Activated B cell treated with CpG ODN at 0.5 μM for 24 hours (primary cell): ENCODE results near the gene LRP5. TPM values are rescaled to one million over a fixed set of nuclear protein-coding genes. Genes with fewer than 3 reads are reported as not detected.

Source experiments
- ATAC-seq: fragments of 200-7000 bp; cut with Tn5 transposase; one replicate; pipeline ENCODE4 v1.10.0; 2021; ENCODE audit warnings: low read depth, mild to moderate bottlenecking, moderate library complexity
- CTCF ChIA-PET: fragments of 350-600 bp; sonication (Branson Sonifier 250); formaldehyde crosslinking; loops from one replicate; lab custom pipeline; 2021; ENCODE audit warnings: antibody characterized with exemption; lab: Charles Lee
- POLR2A ChIA-PET: fragments of 350-600 bp; sonication (Branson Sonifier 250); formaldehyde crosslinking; loops from one replicate; lab custom pipeline; 2021; ENCODE audit warnings: antibody characterized with exemption; lab: Charles Lee
- DNase-seq: peaks from one replicate; pipeline ENCODE4 v3.0.0; 2022
- H3K27ac Mint-ChIP-seq: one replicate; pipeline ENCODE4 v1.8.0; 2020; ENCODE audit warnings: mixed read lengths
- H3K27me3 Mint-ChIP-seq: one replicate; pipeline ENCODE4 v1.8.0; 2021; ENCODE audit warnings: mixed read lengths
- H3K36me3 Mint-ChIP-seq: one replicate; pipeline ENCODE4 v1.8.0; 2021; ENCODE audit warnings: low read depth, mixed read lengths
- H3K4me1 Mint-ChIP-seq: one replicate; pipeline ENCODE4 v1.8.0; 2021; ENCODE audit warnings: mixed read lengths
- H3K4me3 Mint-ChIP-seq: one replicate; pipeline ENCODE4 v1.8.0; 2020; ENCODE audit warnings: mild to moderate bottlenecking, mixed read lengths
- H3K9me3 Mint-ChIP-seq: one replicate; pipeline ENCODE4 v1.8.0; 2020; ENCODE audit warnings: mixed read lengths
- intact Hi-C: fragments of 100-400 bp; cut with micrococcal nuclease; formaldehyde crosslinking; loops from one replicate; pipeline ENCODE4 v1.15.1; 2024
- total RNA-seq: library from RNA; stranded (reverse); gene quantifications from 2 replicates; pipeline ENCODE4 v1.2.3, GENCODE V29; 2022
- TF ChIP-seq, protein P1 (sequence below): fragments of 200-600 bp; IDR thresholded peaks from one replicate; pipeline ENCODE4 v1.8.0; 2022; ENCODE audit warnings: antibody characterized with exemption, mild to moderate bottlenecking

LRP5 gene
- total RNA-seq, 1 donor from 2014 or later: 8.7 TPM

DNA sequence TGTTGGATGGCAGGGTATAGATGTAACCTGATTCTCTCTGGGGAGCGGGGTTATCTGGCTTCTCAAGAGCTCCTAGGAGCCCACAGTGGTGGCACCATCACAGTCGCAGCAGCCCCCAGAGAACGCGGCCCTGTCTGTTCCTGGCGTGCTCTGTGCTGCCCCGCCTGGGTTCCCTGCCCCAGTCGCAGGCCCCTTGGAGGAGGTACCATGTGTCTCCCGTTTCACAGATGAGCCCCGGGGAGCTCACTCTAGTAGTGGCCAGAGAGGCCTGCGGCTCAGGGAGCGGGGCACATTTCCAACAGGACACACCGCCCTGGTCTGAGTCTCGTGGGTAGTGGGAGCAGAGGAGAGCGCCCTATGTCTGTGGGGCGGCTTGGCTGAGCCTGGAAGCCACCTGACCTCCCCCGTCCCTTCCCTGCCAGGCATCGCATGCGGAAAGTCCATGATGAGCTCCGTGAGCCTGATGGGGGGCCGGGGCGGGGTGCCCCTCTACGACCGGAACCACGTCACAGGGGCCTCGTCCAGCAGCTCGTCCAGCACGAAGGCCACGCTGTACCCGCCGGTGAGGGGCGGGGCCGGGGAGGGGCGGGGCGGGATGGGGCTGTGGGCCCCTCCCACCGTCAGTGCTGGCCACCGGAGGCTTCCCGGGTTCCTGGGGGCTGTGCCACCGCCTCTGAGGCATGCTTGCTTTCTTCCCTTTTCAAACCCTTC lies 127.1 kb downstream of the LRP5 start:
- Mint-ChIP-seq H3K4me1 (peaks cover 30% of the 10 kb centered on the region), H3K4me3 (no peak overlapping the region), H3K36me3 (no peaks in the 10 kb centered on the region), H3K27me3 (no peaks in the 10 kb centered on the region), H3K9me3 (no peaks in the 10 kb centered on the region), H3K27ac (no peak overlapping the region)
- POLR2A ChIA-PET: interaction anchor here (0.7 kb wide), 2 partner anchors 65 to 222 kb away, joined by 3 to 6 read pairs; no protein-coding TSS in a partner anchor
- TF ChIP-seq, protein P1, sequence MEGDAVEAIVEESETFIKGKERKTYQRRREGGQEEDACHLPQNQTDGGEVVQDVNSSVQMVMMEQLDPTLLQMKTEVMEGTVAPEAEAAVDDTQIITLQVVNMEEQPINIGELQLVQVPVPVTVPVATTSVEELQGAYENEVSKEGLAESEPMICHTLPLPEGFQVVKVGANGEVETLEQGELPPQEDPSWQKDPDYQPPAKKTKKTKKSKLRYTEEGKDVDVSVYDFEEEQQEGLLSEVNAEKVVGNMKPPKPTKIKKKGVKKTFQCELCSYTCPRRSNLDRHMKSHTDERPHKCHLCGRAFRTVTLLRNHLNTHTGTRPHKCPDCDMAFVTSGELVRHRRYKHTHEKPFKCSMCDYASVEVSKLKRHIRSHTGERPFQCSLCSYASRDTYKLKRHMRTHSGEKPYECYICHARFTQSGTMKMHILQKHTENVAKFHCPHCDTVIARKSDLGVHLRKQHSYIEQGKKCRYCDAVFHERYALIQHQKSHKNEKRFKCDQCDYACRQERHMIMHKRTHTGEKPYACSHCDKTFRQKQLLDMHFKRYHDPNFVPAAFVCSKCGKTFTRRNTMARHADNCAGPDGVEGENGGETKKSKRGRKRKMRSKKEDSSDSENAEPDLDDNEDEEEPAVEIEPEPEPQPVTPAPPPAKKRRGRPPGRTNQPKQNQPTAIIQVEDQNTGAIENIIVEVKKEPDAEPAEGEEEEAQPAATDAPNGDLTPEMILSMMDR: no peak
- DNase-seq (no peak), ATAC-seq (no peak)
- CTCF ChIA-PET: no interaction called here
- intact Hi-C loops: no loop called here

DNA sequence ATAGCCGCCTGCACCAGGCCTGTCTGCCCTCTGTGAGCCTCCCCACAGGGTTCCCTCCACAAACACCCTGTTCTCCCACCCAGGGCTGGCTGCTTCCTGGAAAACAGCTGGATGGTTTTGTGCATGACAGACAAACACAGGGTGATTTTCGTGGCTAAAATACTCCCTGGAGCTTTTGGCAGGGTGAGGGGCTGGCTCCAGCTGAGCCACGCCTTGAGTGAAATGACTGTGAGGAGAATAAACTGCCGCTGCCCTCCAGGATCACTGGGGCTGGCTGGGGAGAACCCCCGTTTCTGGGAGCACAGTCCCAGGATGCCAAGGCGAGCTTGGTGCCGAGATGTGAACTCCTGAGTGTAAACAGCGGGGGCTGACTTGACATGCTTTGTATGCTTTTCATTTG lies 127.8 kb downstream of the LRP5 start:
- Mint-ChIP-seq H3K4me1 (peaks cover 30% of the 10 kb centered on the region), H3K27me3 (no peaks in the 10 kb centered on the region), H3K27ac (no peak overlapping the region), H3K9me3 (no peaks in the 10 kb centered on the region), H3K4me3 (no peak overlapping the region), H3K36me3 (no peaks in the 10 kb centered on the region)
- ChIA-PET POLR2A (no interaction called here), CTCF (no interaction called here)
- TF ChIP-seq, protein P1: no peak
- ATAC-seq: no peak
- intact Hi-C loops: no loop called here
- DNase-seq: no peak

DNA sequence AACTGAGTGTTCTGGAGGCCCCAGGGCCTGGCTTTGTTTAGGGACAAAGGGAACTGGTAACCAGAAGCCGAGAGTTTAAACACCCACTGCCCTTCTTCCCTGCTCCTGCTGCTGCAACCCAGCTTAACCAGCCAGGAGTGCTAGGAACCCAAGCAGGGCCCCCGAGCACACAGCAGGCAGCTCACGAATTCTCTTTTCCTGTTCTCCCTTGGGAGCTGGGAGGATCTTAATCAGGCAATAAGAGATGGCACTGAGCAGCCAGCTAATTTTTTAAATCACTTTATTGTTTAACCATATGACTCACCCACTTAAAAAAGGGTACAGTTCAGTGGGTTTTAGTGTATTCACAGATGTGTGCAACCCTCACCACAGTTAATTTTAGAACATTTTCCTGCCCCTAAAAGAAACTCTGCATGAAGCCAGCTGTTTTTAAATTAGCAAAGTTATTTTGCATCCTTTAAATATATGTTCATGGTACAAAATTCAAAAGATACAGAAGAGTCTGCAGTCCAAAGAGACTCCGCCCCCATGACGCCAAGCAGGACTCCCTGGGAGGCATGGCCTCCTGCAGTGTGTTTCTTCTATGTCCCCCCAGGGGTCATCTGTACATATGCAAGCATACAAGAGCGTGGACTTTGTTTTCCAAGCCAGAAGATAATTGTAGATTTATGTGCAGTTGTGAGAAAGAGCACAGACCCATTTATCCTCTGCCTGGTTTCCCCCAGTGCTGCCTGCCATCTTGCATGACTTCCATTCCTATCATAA lies 129.3 kb downstream of the LRP5 start:
- ChIA-PET POLR2A (no interaction called here), CTCF (interaction anchor here (0.5 to 2.0 kb wide), 2 partner anchors 35 to 185 kb away, joined by 3 to 7 read pairs; no protein-coding TSS in a partner anchor)
- no peak for DNase-seq
- no peaks in the 10 kb centered on the region for H3K9me3 Mint-ChIP-seq
- peaks cover 30% of the 10 kb centered on the region for H3K4me1 Mint-ChIP-seq
- H3K36me3 Mint-ChIP-seq: no peaks in the 10 kb centered on the region
- intact Hi-C loops: loop anchor here (2.0 kb wide), 1 partner anchor 71 kb away; no protein-coding TSS in a partner anchor
- H3K4me3 Mint-ChIP-seq: no peak overlapping the region
- no peak overlapping the region for H3K27ac Mint-ChIP-seq
- peak; percentile 76 for ATAC-seq
- no peaks in the 10 kb centered on the region for H3K27me3 Mint-ChIP-seq
- TF ChIP-seq, protein P1: no peak

DNA sequence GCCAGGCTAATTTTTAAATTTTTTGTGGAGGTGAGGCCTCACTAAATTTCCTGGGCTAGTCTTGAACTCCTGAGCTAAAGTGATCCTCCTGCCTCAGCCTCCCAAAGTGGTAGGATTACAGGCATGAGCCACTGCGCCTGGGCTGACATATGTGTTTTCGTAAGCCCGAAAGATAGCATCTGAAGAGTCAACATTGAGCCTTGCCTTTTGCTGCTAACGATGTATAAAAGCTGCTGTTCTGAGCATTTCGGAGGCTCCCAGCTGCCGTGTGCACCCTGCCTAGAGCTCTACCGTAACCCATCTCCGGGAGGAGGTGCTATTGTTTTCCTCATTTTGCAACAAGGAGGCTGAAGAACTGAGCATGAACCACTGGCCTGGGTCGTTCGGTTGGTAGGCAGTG lies 130.0 kb downstream of the LRP5 start:
- no peak overlapping the region for H3K4me3 Mint-ChIP-seq
- H3K4me1 Mint-ChIP-seq: peaks cover 32% of the 10 kb centered on the region
- POLR2A ChIA-PET: no interaction called here
- H3K27me3 Mint-ChIP-seq: no peaks in the 10 kb centered on the region
- CTCF ChIA-PET: interaction anchor here (2.0 kb wide), 1 partner anchor 185 kb away, joined by 7 read pairs; no protein-coding TSS in a partner anchor
- DNase-seq (no peak), ATAC-seq (no peak)
- no peak overlapping the region for H3K27ac Mint-ChIP-seq
- TF ChIP-seq, protein P1: no peak
- intact Hi-C loops: loop anchor here (2.0 kb wide), 1 partner anchor 72 kb away; no protein-coding TSS in a partner anchor
- H3K36me3 Mint-ChIP-seq: no peaks in the 10 kb centered on the region
- no peaks in the 10 kb centered on the region for H3K9me3 Mint-ChIP-seq

DNA sequence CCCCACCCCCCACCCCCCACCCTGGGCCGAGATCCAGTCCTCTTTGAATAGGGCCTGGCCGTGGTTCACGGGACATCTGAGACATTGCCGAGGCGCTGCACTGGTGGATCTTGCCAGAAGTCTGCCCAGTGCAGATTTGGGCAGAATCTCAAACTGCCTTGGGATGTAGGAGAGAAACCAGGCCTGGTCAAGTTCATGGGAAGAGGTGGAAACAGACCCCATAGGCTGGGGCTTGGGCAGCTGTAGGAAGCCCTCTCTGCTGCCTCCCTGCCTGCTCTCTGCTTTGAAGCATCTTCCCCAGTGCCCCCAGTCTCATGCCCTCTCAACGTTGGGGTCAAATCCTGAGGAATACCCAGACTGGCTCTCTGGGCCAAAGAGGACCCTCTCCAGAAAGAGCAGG lies 132.2 kb downstream of the LRP5 start:
- ChIA-PET POLR2A (no interaction called here), CTCF (no interaction called here)
- intact Hi-C loops: no loop called here
- H3K27ac Mint-ChIP-seq: no peak overlapping the region
- TF ChIP-seq, protein P1: no peak
- no peak for DNase-seq
- no peaks in the 10 kb centered on the region for H3K27me3 Mint-ChIP-seq
- no peaks in the 10 kb centered on the region for H3K36me3 Mint-ChIP-seq
- no peak for ATAC-seq
- H3K4me3 Mint-ChIP-seq: no peak overlapping the region
- H3K4me1 Mint-ChIP-seq: peaks cover 36% of the 10 kb centered on the region
- H3K9me3 Mint-ChIP-seq: no peaks in the 10 kb centered on the region
